Muscle layer of duodenum (tissue), 2 donors: ENCODE results near the gene GAS2L2.

Experiments used
- H3K27ac ChIP-seq: one replicate; pipeline ENCODE4 v1.7.0; 2013; ENCODE audit warnings: mild to moderate bottlenecking, low read length
- H3K27me3 ChIP-seq: one replicate; pipeline ENCODE4 v1.7.0; 2013; ENCODE audit warnings: low read depth, mild to moderate bottlenecking, control low read depth, low read length
- H3K36me3 ChIP-seq, 2 donors: one replicate each; pipeline ENCODE4 v1.7.0; 2013; ENCODE audit warnings: low read length in 2 of 2, control low read depth in 1 of 2, mild to moderate bottlenecking in 1 of 2; ENCODE audit not compliant: insufficient read depth in 2 of 2, control insufficient read depth in 1 of 2
- H3K4me1 ChIP-seq, 2 donors: one replicate each; pipeline ENCODE4 v1.7.0; 2013; ENCODE audit warnings: low read length in 2 of 2, mild to moderate bottlenecking in 2 of 2, control low read depth in 1 of 2, moderate library complexity in 1 of 2; ENCODE audit not compliant: insufficient read depth in 2 of 2, control insufficient read depth in 1 of 2
- H3K4me3 ChIP-seq, 2 donors: one replicate each; pipeline ENCODE4 v1.7.0; 2013; ENCODE audit warnings: low read length in 2 of 2, low read depth in 1 of 2, mild to moderate bottlenecking in 1 of 2
- H3K9me3 ChIP-seq, 2 donors: one replicate each; pipeline ENCODE4 v1.7.0; 2013; ENCODE audit warnings: low read length in 2 of 2, control low read depth in 1 of 2, mild to moderate bottlenecking in 1 of 2; ENCODE audit not compliant: control insufficient read depth in 1 of 2
- donor health status: healthy.

Gene GAS2L2

GRCh38 chr17:35790841-35791240 is 37.8 kb upstream of the GAS2L2 start:
- H3K9me3 ChIP-seq = no peaks in the 10 kb centered on the region
- peaks cover 15 to 55% of the 10 kb centered on the region in 2 donors for H3K4me1 ChIP-seq
- no peaks in the 10 kb centered on the region for H3K36me3 ChIP-seq
- H3K27ac ChIP-seq = no peak overlapping the region
- peaks cover 7% of the 10 kb centered on the region for H3K27me3 ChIP-seq
- H3K4me3 ChIP-seq = no peak overlapping the region

GRCh38 chr17:35788477-35789368 is 35.7 kb upstream of the GAS2L2 start:
- Histone ChIP-seq H3K27me3 (peaks cover 4% of the 10 kb centered on the region), H3K4me1 (peaks cover 16 to 56% of the 10 kb centered on the region in 2 donors), H3K27ac (peak overlapping the region; percentile 65), H3K4me3 (no peak overlapping the region), H3K36me3 (no peaks in the 10 kb centered on the region), H3K9me3 (no peaks in the 10 kb centered on the region)

DNA sequence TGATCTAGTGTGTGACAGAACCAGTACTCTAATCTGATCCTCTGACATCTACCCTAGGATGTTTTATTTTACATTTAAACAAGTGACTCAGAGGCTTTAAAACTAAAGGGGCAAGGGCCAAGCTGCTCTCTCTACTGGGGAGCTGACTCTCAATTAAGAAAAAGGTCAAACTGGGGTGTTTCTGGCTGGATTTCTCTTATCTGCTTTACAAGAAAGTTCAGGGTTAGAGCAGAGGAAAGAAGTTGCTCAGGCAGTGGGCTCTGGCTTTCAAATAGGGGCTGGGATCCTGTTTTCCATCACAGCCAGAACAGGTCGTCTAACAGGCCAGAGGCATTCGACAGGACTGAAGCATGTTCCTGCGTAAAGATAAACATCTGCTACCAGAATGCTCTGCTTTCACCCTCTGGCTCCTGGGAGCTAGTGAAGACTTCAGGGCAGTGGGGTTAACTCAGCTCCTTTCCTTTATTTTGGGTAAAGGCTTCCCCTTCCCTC is 33.9 kb upstream of the GAS2L2 start:
- peaks cover 18 to 51% of the 10 kb centered on the region in 2 donors for H3K4me1 ChIP-seq
- H3K27me3 ChIP-seq = no peaks in the 10 kb centered on the region
- no peaks in the 10 kb centered on the region for H3K36me3 ChIP-seq
- peak overlapping the region; percentile 3 for H3K27ac ChIP-seq
- no peaks in the 10 kb centered on the region for H3K9me3 ChIP-seq
- H3K4me3 ChIP-seq = no peak overlapping the region

DNA sequence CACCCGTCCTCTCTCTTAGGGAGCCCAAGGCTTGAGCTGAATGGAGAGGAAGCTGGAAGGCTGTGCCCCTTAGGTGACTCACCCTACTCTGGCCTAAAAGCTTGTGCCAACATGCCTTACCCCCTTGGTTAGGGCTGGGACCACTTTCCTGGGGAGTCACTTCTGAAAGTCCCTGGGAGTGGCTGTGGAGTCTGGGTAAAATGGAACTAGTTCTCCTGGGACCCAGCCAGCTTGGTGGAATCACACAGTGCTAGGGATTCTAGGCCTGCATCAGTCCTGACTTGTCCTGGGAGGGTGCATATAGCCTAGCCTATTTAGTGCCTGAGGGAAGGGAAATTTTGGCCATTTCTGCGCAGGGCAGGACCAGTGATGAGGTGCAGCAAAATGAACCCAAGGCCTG is 31.9 kb upstream of the GAS2L2 start:
- peaks cover 18 to 51% of the 10 kb centered on the region in 2 donors for H3K4me1 ChIP-seq
- H3K4me3 ChIP-seq = no peak overlapping the region
- no peaks in the 10 kb centered on the region for H3K27me3 ChIP-seq
- no peak overlapping the region for H3K27ac ChIP-seq
- no peaks in the 10 kb centered on the region for H3K9me3 ChIP-seq
- H3K36me3 ChIP-seq = no peaks in the 10 kb centered on the region

DNA sequence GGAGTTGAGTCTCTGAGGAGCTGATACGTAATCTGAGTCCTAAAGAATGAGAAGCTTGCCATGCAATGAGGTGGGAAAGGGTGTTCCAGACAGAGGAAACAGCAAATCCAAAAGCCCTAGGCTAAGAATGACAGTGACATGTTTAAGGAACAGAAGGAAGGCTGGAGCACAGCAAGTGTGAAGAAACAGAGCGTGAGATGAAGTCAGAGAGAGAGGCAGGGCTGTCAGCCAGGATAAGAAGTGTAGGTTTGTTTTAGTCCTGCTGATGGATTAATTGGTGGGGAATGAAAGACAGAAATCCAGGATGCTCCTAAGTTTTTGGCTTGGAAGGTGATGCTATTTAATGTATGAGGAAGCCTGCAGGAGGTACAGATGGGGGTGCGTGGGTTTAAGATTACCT is 27.9 kb upstream of the GAS2L2 start:
- no peaks in the 10 kb centered on the region for H3K27me3 ChIP-seq
- H3K4me3 ChIP-seq = no peak overlapping the region
- peaks cover 6 to 21% of the 10 kb centered on the region in 2 donors for H3K4me1 ChIP-seq
- H3K36me3 ChIP-seq = no peaks in the 10 kb centered on the region
- no peak overlapping the region for H3K27ac ChIP-seq
- no peaks in the 10 kb centered on the region for H3K9me3 ChIP-seq

- Histone ChIP-seq H3K27me3 (no peaks in the 10 kb centered on the region), H3K27ac (no peak overlapping the region), H3K4me3 (no peak overlapping the region), H3K36me3 (no peaks in the 10 kb centered on the region), H3K9me3 (no peaks in the 10 kb centered on the region), H3K4me1 (peaks cover 5 to 23% of the 10 kb centered on the region in 2 donors)
These were observed 25.7 kb upstream of the GAS2L2 start for GRCh38 chr17:35778641-35779196.

DNA sequence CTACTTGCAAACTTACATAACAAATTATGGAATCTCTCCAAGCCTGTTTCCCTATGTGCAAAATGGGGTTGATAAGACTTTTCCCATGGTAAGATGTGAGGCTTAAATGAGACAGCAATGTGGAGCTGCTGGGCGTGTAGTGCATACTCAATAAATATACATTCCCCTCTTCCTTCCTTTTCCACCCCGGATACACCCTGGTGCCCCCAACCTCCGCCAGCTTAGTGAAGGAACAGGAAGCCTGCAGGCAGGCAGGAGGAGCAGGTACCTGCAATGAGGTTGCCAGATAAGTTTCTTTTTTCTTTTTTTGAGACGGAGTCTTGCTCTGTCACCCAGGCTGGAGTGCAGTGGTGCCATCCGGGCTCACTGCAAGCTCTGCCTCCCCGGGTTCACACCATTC is 22.5 kb upstream of the GAS2L2 start:
- Histone ChIP-seq H3K4me3 (peak overlapping the region in 1 of 2 donors; percentile 29), H3K27me3 (no peaks in the 10 kb centered on the region), H3K4me1 (peaks cover 0 to 24% of the 10 kb centered on the region in 2 donors), H3K9me3 (no peaks in the 10 kb centered on the region), H3K27ac (no peak overlapping the region), H3K36me3 (no peaks in the 10 kb centered on the region)

GRCh38 chr17:35775039-35775438 is 22.0 kb upstream of the GAS2L2 start:
- H3K27me3 ChIP-seq = no peaks in the 10 kb centered on the region
- H3K36me3 ChIP-seq = no peaks in the 10 kb centered on the region
- H3K27ac ChIP-seq = peak overlapping the region; percentile 82
- peaks cover 0 to 24% of the 10 kb centered on the region in 2 donors for H3K4me1 ChIP-seq
- H3K4me3 ChIP-seq = peak overlapping the region in 1 of 2 donors; percentile 29
- no peaks in the 10 kb centered on the region for H3K9me3 ChIP-seq

- Histone ChIP-seq H3K9me3 (no peaks in the 10 kb centered on the region), H3K27me3 (no peaks in the 10 kb centered on the region), H3K4me3 (peak overlapping the region in 1 of 2 donors; percentile 29), H3K4me1 (peaks cover 0 to 24% of the 10 kb centered on the region in 2 donors), H3K27ac (peak overlapping the region; percentile 82), H3K36me3 (no peaks in the 10 kb centered on the region)
These were observed 21.5 kb upstream of the GAS2L2 start for GRCh38 chr17:35774499-35774898.

DNA sequence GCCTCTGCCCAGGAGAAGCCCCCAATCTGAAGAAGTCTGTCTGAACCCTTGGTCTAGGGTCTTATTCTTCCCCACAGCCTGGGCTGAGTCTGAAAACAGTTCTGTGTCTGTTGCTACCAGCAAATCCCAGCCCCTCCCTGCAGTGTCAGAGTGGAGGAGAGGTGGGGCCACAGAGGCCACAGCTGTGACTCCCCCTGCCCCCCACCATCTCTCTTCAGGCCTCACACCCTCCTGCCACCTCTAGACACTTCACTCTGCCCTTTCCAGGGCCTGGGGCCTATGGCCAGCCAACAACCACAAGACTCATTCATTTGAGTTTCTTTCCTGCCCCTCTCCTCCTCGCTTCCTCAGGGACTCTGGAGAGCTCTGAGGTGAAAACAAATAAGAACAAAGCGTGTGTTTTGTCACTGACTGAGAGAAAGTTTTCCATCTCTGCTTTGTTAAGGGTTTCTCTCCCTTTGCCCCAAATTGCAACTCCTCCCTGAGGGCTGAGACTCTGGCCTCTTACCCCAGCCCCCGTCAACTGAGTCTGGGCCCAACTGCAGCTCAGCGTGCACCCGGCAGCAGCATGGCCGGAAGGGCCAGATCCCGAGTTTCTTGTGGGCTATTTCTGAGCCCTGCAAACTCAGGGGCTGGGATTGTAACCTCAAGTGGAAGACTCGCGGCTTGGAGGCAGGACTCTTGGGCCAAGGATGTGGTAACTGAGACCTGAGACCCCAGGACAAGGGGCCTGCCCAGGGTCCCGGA is 20.8 kb upstream of the GAS2L2 start:
- Histone ChIP-seq H3K36me3 (no peaks in the 10 kb centered on the region), H3K4me1 (peaks cover 0 to 24% of the 10 kb centered on the region in 2 donors), H3K27ac (peak overlapping the region; percentile 34), H3K9me3 (no peaks in the 10 kb centered on the region), H3K4me3 (no peak overlapping the region), H3K27me3 (no peaks in the 10 kb centered on the region)

DNA sequence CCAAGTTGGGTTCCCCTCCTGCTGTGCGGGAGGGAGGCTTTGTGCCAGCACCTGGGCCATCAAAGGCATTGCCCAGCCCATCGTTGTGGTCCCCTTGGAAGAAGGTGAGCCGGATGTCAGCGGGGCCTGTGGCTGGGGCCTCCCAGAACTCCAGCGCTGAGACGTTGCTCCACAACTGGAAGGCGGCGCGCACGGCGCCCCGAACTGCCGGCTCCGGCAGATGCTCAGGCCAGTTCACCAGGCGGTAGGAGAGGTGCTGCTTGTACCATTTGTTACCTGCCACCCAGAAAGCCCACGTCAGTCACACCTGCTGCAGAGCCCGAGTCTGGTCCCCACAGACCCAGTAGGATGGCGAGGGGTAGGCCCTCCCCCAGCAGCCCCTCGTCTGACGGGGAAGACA is 20.1 kb upstream of the GAS2L2 start:
- Histone ChIP-seq H3K27ac (no peak overlapping the region), H3K4me3 (no peak overlapping the region), H3K36me3 (no peaks in the 10 kb centered on the region), H3K27me3 (no peaks in the 10 kb centered on the region), H3K9me3 (no peaks in the 10 kb centered on the region), H3K4me1 (peaks cover 0 to 24% of the 10 kb centered on the region in 2 donors)
